ENCODE measurements around the gene ALPL.

DNA sequence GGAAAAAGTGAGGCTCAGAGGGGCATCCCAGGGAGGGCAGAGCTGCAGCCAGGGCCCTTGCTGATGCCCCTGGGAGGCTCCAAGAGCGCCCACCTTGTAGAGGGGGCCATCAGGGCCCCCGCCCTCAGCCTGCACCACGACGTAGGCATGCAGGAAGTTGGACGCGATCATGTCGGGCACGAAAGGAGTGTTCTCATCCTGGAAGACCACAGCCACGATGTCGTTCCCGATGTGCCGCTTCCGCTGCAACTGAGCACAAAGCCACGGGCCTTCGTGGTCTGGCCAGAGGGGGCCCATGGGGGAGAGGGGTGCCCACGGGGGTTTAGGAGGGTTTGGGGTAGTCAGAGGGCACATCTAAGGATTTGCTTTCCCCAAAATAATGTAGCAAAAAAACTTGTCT lies 100.8 kb downstream of the ALPL start:
- TF ChIP-seq, protein P1, sequence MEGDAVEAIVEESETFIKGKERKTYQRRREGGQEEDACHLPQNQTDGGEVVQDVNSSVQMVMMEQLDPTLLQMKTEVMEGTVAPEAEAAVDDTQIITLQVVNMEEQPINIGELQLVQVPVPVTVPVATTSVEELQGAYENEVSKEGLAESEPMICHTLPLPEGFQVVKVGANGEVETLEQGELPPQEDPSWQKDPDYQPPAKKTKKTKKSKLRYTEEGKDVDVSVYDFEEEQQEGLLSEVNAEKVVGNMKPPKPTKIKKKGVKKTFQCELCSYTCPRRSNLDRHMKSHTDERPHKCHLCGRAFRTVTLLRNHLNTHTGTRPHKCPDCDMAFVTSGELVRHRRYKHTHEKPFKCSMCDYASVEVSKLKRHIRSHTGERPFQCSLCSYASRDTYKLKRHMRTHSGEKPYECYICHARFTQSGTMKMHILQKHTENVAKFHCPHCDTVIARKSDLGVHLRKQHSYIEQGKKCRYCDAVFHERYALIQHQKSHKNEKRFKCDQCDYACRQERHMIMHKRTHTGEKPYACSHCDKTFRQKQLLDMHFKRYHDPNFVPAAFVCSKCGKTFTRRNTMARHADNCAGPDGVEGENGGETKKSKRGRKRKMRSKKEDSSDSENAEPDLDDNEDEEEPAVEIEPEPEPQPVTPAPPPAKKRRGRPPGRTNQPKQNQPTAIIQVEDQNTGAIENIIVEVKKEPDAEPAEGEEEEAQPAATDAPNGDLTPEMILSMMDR (IDR thresholded peaks at IDR 0.05; ENCODE audit: poor library complexity, severe bottlenecking): no peak
- no peak for TF ChIP-seq SMC3 (conservative IDR thresholded peaks at IDR 0.05; ENCODE audit: poor library complexity)
- no peak for TF ChIP-seq MXI1 (conservative IDR thresholded peaks at IDR 0.05; ENCODE audit: poor library complexity, severe bottlenecking)
- TF ChIP-seq RAD21 (conservative IDR thresholded peaks at IDR 0.05): no peak
- TF ChIP-seq EZH2 (IDR thresholded peaks at IDR 0.05; ENCODE audit: borderline replicate concordance, insufficient read depth, low read length, poor library complexity, severe bottlenecking): no peak
- no peak for TF ChIP-seq TAF1 (IDR thresholded peaks at IDR 0.05; ENCODE audit: low read depth)
- TF ChIP-seq POLR2AphosphoS5 (IDR thresholded peaks at IDR 0.05): no peak
- TF ChIP-seq EP300 (conservative IDR thresholded peaks at IDR 0.05; ENCODE audit: poor library complexity, severe bottlenecking): no peak
- TF ChIP-seq, protein P2, sequence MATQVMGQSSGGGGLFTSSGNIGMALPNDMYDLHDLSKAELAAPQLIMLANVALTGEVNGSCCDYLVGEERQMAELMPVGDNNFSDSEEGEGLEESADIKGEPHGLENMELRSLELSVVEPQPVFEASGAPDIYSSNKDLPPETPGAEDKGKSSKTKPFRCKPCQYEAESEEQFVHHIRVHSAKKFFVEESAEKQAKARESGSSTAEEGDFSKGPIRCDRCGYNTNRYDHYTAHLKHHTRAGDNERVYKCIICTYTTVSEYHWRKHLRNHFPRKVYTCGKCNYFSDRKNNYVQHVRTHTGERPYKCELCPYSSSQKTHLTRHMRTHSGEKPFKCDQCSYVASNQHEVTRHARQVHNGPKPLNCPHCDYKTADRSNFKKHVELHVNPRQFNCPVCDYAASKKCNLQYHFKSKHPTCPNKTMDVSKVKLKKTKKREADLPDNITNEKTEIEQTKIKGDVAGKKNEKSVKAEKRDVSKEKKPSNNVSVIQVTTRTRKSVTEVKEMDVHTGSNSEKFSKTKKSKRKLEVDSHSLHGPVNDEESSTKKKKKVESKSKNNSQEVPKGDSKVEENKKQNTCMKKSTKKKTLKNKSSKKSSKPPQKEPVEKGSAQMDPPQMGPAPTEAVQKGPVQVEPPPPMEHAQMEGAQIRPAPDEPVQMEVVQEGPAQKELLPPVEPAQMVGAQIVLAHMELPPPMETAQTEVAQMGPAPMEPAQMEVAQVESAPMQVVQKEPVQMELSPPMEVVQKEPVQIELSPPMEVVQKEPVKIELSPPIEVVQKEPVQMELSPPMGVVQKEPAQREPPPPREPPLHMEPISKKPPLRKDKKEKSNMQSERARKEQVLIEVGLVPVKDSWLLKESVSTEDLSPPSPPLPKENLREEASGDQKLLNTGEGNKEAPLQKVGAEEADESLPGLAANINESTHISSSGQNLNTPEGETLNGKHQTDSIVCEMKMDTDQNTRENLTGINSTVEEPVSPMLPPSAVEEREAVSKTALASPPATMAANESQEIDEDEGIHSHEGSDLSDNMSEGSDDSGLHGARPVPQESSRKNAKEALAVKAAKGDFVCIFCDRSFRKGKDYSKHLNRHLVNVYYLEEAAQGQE (IDR thresholded peaks at IDR 0.05; ENCODE audit: borderline replicate concordance): no peak

All from neural cell (in vitro differentiated cells).